Measurements from ENCODE around the gene AQP5. TPM values are rescaled to one million over a fixed set of nuclear protein-coding genes. Genes with fewer than 3 reads are reported as not detected.

AQP5 gene
- total and polyA plus RNA-seq, 2 of the 8 experiments (the other 6 are each of a cell fraction or from before 2014, with no cell fraction given), result 2.5 to 3.2 TPM

- TF ChIP-seq CHD2 (IDR thresholded peaks at IDR 0.05; ENCODE audit: low read length) (no peak), CEBPB (IDR thresholded peaks at IDR 0.05; ENCODE audit: low read depth, low read length) (no peak)
Measured at GRCh38 chr12:49944718-49945117, 17.0 kb upstream of the AQP5 start (continued).

Measured in H1 (cell line).